Measurements from ENCODE around the gene TMCO4. TPM values are rescaled to one million over a fixed set of nuclear protein-coding genes. Genes with fewer than 3 reads are reported as not detected.
A peak's percentile ranks its signal among the peaks of the same experiment; 100 is the strongest.

Gene TMCO4
- total RNA-seq, 1 experiment from 2014 or later = 13.5 TPM

DNA sequence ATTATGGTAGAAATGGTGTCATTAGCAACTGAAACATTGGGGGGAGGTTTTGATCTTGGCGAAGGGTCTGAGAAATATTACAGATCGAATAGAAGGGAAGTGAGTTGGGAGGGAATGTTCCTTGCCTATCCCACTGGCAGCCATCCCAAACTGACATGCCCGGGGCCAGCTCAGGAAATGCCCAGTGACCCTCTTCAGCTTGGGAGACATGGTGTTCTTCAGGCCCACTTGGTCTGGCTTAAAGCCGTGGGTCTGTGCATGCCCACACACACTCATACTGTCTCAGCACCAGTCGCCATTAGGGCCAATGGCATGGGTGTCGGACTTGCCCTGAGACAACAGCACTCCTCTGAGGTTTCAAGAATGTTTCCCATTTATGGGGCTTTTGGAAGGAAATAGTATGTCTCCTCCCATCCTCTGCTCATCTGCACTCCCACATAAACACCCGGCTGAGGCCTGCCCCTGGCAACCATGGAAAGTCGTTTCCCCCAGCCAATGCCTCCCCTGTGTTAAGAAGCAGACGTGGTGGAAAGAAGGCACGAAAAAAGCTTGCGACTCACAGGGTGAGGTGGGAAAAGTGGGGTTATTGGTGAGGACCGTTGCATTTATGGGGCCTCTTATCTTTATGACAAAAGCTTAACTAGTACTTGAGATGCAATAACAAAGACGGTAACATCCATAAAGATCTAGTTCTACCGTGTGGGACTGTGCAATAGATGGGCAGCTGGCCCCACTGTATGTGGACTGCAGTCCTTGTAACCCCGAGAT, 13.3 kb upstream of the TMCO4 start:
- Mint-ChIP-seq H3K4me1 (ENCODE audit: low read depth, unreplicated experiment) (peaks cover 28% of the 10 kb centered on the region), H3K9me3 (ENCODE audit: low read depth, unreplicated experiment) (no peaks in the 10 kb centered on the region), H3K27me3 (ENCODE audit: unreplicated experiment) (no peaks in the 10 kb centered on the region), H3K36me3 (ENCODE audit: insufficient read depth, unreplicated experiment) (peaks cover 15% of the 10 kb centered on the region), H3K27ac (ENCODE audit: unreplicated experiment) (no peak overlapping the region), H3K4me3 (ENCODE audit: low read depth, unreplicated experiment) (no peak overlapping the region)
- BruUV-seq (replicated peaks) = no TSS peak
- CTCF ChIA-PET = no interaction called here
- DNase-seq = no peak
- intact Hi-C loops (cut with micrococcal nuclease; ENCODE audit: unreplicated experiment) = no loop called here
- TF ChIP-seq, protein P1, sequence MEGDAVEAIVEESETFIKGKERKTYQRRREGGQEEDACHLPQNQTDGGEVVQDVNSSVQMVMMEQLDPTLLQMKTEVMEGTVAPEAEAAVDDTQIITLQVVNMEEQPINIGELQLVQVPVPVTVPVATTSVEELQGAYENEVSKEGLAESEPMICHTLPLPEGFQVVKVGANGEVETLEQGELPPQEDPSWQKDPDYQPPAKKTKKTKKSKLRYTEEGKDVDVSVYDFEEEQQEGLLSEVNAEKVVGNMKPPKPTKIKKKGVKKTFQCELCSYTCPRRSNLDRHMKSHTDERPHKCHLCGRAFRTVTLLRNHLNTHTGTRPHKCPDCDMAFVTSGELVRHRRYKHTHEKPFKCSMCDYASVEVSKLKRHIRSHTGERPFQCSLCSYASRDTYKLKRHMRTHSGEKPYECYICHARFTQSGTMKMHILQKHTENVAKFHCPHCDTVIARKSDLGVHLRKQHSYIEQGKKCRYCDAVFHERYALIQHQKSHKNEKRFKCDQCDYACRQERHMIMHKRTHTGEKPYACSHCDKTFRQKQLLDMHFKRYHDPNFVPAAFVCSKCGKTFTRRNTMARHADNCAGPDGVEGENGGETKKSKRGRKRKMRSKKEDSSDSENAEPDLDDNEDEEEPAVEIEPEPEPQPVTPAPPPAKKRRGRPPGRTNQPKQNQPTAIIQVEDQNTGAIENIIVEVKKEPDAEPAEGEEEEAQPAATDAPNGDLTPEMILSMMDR (IDR thresholded peaks at IDR 0.05; ENCODE audit: unreplicated experiment) = no peak

DNA sequence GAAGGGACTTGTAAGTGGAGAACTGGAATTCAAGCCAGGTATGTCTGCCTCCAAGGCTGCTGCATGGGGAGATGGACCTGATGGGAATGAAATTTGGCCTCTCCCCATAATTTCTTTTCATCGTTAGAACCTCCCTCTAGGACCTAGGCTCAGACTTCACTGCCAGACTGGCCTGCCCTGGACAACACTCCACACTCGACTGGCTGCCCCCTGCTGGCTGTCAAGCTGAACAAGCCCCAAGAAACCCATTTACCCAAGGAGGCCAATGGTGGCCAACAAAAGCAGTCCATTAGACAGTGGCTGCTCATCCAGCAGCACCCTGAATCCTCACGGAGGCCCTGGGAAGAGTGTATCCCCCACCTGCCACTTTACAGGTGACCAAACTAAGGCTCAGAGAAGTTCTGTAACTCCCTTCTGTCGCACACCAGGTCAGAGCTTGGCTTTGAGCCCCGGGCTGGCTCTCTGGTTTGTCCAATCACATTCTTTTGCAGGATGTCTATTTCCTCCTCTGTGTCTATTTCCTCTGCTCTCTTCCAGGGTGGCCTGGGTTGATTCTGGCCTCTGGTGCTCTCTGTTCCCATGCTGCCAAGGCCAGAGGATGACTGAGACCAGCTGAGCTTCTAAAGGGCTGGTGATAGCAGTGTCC, 11.6 kb upstream of the TMCO4 start:
- Mint-ChIP-seq H3K4me3 (ENCODE audit: low read depth, unreplicated experiment) (no peak overlapping the region), H3K9me3 (ENCODE audit: low read depth, unreplicated experiment) (no peaks in the 10 kb centered on the region), H3K36me3 (ENCODE audit: insufficient read depth, unreplicated experiment) (peaks cover 15% of the 10 kb centered on the region), H3K27me3 (ENCODE audit: unreplicated experiment) (no peaks in the 10 kb centered on the region), H3K4me1 (ENCODE audit: low read depth, unreplicated experiment) (peaks cover 21% of the 10 kb centered on the region), H3K27ac (ENCODE audit: unreplicated experiment) (no peak overlapping the region)
- intact Hi-C loops (cut with micrococcal nuclease; ENCODE audit: unreplicated experiment) = no loop called here
- DNase-seq = peak; percentile 49
- CTCF ChIA-PET = no interaction called here
- TF ChIP-seq, protein P1 (IDR thresholded peaks at IDR 0.05; ENCODE audit: unreplicated experiment) = no peak
- no TSS peak for BruUV-seq (replicated peaks)

DNA sequence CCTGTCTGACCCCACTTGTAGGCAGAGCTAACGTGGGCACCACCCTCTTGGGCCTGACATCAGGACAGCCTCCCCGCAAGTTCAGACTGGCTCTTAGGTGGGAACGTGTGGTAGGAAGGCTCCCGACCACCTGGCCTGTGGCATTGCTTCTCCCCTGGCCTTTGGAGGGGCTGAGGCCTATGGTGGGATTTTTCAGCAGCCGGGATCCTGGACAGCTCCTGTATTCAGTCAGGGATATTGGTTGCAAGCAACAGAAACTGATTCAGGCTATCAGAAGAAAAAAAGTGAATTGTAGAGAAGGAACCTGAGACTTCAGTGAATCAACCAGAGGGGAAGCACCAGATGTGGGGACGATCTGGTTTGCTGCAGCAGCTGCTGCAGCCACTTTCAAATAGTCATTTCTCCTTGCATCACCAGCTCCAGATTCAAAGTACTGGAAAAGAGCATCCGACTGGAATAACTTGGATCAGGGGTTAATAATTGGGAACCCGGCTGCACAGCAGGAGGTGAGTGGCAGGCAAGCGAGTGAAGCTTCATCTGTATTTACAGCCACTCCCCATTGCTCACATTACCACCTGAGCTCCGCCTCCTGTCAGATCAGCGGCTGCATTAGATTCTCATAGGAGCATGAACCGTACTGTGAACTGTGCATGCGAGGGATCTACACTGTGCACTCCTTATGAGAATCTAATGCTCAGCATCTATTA, 9.5 kb upstream of the TMCO4 start:
- Mint-ChIP-seq H3K4me3 (ENCODE audit: low read depth, unreplicated experiment) (no peak overlapping the region), H3K27me3 (ENCODE audit: unreplicated experiment) (no peaks in the 10 kb centered on the region), H3K4me1 (ENCODE audit: low read depth, unreplicated experiment) (peaks cover 3% of the 10 kb centered on the region), H3K9me3 (ENCODE audit: low read depth, unreplicated experiment) (no peaks in the 10 kb centered on the region), H3K27ac (ENCODE audit: unreplicated experiment) (no peak overlapping the region), H3K36me3 (ENCODE audit: insufficient read depth, unreplicated experiment) (no peaks in the 10 kb centered on the region)
- BruUV-seq (replicated peaks) = no TSS peak
- CTCF ChIA-PET = no interaction called here
- TF ChIP-seq, protein P1 (IDR thresholded peaks at IDR 0.05; ENCODE audit: unreplicated experiment) = no peak
- intact Hi-C loops (cut with micrococcal nuclease; ENCODE audit: unreplicated experiment) = no loop called here
- no peak for DNase-seq

DNA sequence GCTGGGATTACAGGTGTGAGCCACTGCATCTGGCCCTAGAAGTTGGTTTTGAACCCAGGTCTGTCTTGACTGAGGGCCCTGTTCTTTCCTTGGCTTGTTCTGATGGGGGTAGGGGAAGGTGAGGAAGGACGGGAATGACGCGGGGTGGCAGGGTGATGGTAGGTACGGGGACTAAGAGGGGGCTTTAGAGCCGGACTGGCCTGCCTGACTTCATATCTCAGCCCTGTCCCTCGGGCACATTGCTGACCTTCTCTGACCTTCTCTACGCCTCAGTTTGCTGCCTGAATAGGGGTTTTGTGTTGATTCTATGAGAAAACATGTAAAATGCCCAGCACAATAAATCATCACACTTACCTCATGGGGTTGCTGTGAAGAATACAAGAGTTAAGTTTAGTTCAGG, 8.6 kb upstream of the TMCO4 start:
- H3K36me3 Mint-ChIP-seq (ENCODE audit: insufficient read depth, unreplicated experiment) = no peaks in the 10 kb centered on the region
- no peak overlapping the region for H3K4me3 Mint-ChIP-seq (ENCODE audit: low read depth, unreplicated experiment)
- H3K4me1 Mint-ChIP-seq (ENCODE audit: low read depth, unreplicated experiment) = no peaks in the 10 kb centered on the region
- intact Hi-C loops (cut with micrococcal nuclease; ENCODE audit: unreplicated experiment) = no loop called here
- TF ChIP-seq, protein P1 (IDR thresholded peaks at IDR 0.05; ENCODE audit: unreplicated experiment) = no peak
- H3K27me3 Mint-ChIP-seq (ENCODE audit: unreplicated experiment) = no peaks in the 10 kb centered on the region
- no peak overlapping the region for H3K27ac Mint-ChIP-seq (ENCODE audit: unreplicated experiment)
- CTCF ChIA-PET = no interaction called here
- DNase-seq = no peak
- H3K9me3 Mint-ChIP-seq (ENCODE audit: low read depth, unreplicated experiment) = no peaks in the 10 kb centered on the region
- BruUV-seq (replicated peaks) = no TSS peak
